GM10847 (cell line): Measurements from ENCODE around the gene NUCKS1.
A peak's percentile ranks its signal among the peaks of the same experiment; 100 is the strongest.

Experiments used
- POLR2A ChIP-seq: IDR thresholded peaks from 2 replicates; pipeline ENCODE4 v1.6.1; 2011; ENCODE audit not compliant: insufficient read length; ENCODE audit errors: extremely low read depth

Gene NUCKS1

DNA sequence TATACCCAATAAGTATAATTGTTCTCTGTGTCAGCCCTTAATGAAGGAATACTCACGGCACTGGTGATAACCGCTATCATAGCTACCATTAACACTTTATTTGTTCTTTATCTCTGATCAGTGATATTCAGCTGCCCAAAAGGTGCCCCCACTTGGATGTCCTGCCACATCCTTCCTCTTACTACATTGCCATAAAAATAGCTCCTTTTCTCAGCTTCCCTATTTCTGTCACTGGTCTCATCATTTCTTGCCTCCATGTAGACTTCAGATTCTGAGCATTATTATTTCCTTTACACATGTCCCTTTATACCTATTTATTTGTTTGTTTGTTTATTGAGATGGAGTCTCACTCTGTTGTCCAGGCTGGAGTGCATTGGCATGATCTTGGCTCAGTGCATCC, 28.0 kb upstream of the NUCKS1 start:
- no peak for TF ChIP-seq POLR2A

GRCh38 chr1:205775717-205776056, 25.7 kb upstream of the NUCKS1 start:
- no peak for TF ChIP-seq POLR2A

GRCh38 chr1:205775015-205775716, 25.2 kb upstream of the NUCKS1 start, which contains the start of gene RAB29:
TSS of gene RAB29 (minus strand) at chr1:205775482. CDS start at chr1:205774956, 526 bp downstream.
- TF ChIP-seq POLR2A, result peak; percentile 15

- no peak for TF ChIP-seq POLR2A
Measured at GRCh38 chr1:205774198-205775014, 24.4 kb upstream of the NUCKS1 start.

GRCh38 chr1:205772607-205773032, 22.6 kb upstream of the NUCKS1 start:
- TF ChIP-seq POLR2A, result no peak

- TF ChIP-seq POLR2A, result no peak
Measured at GRCh38 chr1:205770618-205771017, 20.6 kb upstream of the NUCKS1 start.

DNA sequence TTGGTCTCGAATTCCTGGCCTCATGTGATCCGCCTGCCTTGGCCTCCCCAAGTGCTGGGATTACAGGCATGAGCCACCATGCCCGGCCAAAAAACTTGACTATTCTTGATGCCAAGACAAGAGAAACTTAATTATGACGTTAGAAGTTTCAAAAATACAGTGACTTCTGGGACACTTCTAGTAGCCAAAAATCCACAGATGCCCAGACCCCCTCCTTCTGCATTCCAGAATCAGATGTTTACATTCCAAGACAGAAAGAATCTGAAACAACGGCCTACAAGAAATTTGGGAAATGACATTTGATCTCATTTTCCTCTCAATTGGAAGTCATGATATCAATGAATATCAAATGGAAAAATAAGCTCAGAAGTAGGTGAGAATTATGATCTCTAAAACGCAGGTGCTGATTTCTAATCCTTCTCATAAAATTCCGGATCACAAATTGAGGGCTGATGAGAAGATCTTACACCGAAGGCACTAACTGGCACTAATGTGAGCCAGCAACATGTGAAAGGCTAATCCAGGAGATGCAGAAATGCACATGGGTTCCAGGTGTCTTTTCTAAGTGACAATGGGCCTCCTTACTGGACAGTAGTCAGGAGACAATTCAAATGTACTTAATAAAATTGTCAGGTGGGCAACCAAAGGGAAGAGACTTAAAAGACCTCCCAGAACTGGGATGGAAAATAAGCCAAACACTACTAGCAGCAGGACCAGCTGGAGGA, 19.8 kb upstream of the NUCKS1 start:
- no peak for TF ChIP-seq POLR2A

DNA sequence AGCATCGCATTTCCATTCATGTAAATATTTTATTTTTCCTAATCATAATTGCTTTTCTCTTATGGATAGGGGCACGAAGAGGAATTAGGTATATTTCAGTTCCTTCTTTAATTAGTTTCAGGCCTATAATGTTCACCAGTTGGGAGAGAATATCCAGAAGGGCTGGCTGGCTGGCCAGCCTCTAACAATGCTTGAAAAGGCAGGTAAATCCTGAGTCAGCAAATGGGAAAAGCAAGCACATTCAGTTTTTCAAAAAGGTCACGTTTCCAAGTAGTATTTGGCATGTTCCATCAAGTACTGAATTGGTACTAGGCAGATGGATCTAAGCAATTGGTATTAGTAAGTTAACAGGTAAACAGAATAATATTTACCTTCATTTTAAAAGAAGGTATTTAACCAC, 17.3 kb upstream of the NUCKS1 start:
- TF ChIP-seq POLR2A, result no peak

GRCh38 chr1:205766570-205766969, 16.6 kb upstream of the NUCKS1 start:
- no peak for TF ChIP-seq POLR2A

GRCh38 chr1:205766038-205766437, 16.1 kb upstream of the NUCKS1 start:
- no peak for TF ChIP-seq POLR2A

- TF ChIP-seq POLR2A, result no peak
Measured at GRCh38 chr1:205764578-205764977, 14.6 kb upstream of the NUCKS1 start.

- TF ChIP-seq POLR2A, result no peak
Measured at GRCh38 chr1:205763980-205764379, 14.0 kb upstream of the NUCKS1 start.

DNA sequence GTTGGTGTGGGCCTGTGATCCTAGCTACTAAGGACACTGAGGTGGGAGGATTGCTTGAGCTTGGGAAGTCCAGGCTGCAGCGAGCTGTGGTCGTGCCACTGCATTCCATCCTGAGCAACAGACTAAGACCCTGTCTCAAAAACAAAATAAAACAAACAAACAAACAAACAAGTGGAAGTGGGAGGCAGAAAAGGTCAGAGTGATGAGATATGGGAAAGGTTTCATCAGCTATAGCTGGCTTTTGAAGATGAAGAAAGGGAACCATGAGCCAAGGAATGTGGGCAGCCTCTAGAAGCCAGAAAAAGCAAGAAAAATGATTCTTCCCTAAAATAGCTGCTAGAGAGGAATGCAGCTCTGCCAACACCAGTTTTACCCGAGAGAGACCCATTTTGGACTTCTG, 10.6 kb upstream of the NUCKS1 start:
- TF ChIP-seq POLR2A, result no peak

GRCh38 chr1:205756552-205756951, 6.6 kb upstream of the NUCKS1 start:
- no peak for TF ChIP-seq POLR2A

GRCh38 chr1:205754857-205755256, 4.9 kb upstream of the NUCKS1 start:
- no peak for TF ChIP-seq POLR2A

DNA sequence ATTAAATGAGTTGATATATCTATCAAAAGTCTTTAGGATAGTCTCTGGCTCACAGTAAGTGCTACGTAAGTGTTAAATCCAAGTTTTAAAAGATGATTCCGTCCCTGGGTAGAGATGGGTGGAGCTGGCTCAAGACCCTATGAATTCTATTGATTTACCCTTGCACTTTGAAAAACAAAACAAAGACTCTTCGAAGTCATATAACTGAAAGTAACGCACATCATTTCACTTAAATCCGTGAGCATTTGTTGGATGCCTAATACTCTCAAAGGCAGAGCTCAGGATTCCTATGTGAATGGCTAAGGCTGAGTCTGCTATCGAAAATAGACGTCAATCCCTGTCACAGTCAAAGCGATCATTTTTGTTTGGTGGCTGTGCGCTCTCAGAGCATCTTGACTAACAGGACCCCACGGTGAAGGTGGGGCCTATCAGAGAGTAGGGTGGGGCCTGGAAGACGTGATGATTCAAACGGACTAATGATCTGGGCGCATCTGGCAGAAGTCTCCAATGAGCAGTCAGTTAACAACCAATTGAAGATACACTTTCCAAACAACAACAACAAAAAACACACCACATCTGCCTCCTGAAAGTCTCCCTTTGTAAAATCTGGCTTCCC, 1.2 kb upstream of the NUCKS1 start:
- no peak for TF ChIP-seq POLR2A
